NAMALWA (cell line): ENCODE measurements around the gene TBX10.
"Not testable (repeated sequence)": the region's sequence is repeated elsewhere in the genome, so short reads cannot be mapped to it uniquely, and the experiment has no call there.

Source experiments
- DNase-seq: peaks from one replicate; pipeline ENCODE4 v3.0.0-alpha.2; 2015; ENCODE audit warnings: low spot score

The TBX10 gene

DNA sequence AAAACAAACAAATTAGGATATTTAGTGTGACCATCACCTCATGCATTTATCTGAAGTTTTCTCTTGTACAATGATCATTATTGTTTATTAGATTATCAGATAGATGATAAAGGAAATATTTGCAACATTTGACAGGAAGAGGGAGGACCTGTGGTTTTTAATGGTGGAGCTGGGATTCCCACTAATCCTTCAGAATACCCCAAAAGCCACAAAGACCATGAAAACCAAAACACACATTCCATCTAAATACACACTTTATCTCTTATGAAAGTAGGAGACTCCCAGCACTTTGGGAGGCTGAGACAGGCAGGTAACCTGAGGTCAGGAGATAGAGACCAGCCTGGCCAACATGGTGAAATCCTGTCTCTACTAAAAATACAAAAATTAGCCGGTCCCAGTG is 40.4 kb downstream of the TBX10 start:
- no peak for DNase-seq

- DNase-seq = not testable (repeated sequence)
Measured at GRCh38 chr11:67597963-67598362, 41.6 kb downstream of the TBX10 start.

- not testable (repeated sequence) for DNase-seq
Measured at GRCh38 chr11:67597458-67597857, 42.1 kb downstream of the TBX10 start.

- no peak for DNase-seq
Measured at GRCh38 chr11:67596753-67597300, 42.7 kb downstream of the TBX10 start.

- DNase-seq = no peak
Measured at GRCh38 chr11:67594480-67594879, 45.1 kb downstream of the TBX10 start.

DNA sequence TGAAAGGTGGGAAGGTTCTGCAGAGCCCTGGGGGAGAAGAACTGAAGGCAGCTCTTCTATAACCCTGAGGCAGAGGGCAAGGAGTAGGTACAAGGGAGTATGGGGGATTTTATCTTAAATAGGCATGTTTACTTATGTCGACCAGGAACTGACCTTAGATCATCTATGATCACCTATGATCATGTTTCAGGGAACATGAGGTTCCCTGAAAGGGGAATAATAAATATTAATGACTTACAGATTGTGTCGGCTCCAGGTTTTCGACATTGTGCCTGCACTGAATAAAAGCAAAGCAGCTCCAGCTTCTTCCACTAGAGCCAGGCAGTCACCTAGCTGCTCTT is 46.0 kb downstream of the TBX10 start:
- no peak for DNase-seq

GRCh38 chr11:67592880-67593564 is 46.5 kb downstream of the TBX10 start:
- no peak for DNase-seq

- DNase-seq = not testable (repeated sequence)
Measured at GRCh38 chr11:67588899-67589415, 50.6 kb downstream of the TBX10 start.

DNA sequence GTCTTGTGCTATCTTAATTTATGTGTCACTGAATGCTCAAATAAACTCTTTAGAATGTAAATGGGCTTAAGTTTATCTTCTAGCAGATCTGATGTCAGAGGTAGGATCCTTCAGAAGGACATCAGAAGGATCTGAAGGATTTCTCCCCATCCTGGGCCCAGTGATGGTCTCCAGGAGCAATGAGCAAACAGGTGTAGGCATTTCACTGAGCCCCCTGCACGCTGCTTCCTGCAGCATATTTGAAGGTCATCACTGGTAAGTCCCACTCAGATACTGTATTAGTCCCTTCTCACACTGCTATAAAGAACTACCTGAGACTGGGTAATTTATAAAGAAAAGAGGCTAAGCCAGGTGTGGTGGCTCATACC is 51.4 kb downstream of the TBX10 start:
- DNase-seq = no peak

- no peak for DNase-seq
Measured at GRCh38 chr11:67586568-67587250, 52.9 kb downstream of the TBX10 start.

- DNase-seq = no peak
Measured at GRCh38 chr11:67585911-67586310, 53.7 kb downstream of the TBX10 start.

GRCh38 chr11:67584881-67585873 is 54.4 kb downstream of the TBX10 start:
- no peak for DNase-seq

- no peak for DNase-seq
Measured at GRCh38 chr11:67584205-67584880, 55.2 kb downstream of the TBX10 start.

- DNase-seq = peak; percentile 86
Measured at GRCh38 chr11:67583247-67584204, 56.0 kb downstream of the TBX10 start, which contains the start of gene GSTP1. GSTP1 (plus strand) TSS chr11:67583812; CDS start chr11:67583844, 32 bp downstream.

DNA sequence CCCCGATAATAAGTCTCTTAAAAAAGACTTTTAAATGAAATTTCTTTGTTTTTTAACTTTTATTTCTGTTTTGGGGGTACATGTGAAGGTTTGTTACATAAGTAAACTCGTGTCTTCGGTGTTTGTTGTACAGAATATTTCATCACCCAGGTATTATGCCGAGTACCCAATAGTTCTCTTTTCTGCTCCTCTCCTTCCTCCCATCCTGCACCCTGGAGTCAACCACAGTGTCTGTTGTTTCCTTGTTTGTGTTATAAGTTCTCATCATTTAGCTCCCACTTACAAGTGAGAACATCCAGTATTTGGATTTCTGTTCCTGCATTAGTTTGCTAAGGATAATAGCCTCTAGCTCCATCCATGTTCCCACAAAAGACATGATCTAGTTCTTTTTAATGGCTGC is 57.6 kb downstream of the TBX10 start:
- DNase-seq = no peak

GRCh38 chr11:67581469-67581868 is 58.1 kb downstream of the TBX10 start:
- DNase-seq = no peak
